NCI-H82 treated with DMSO at 0.1 percent for 48 hours (cell line): ENCODE data around the gene ANKRD50.

ENCODE experiments used
- DNase-seq: peaks from one replicate; lab custom pipeline; 2025; ENCODE audit not compliant: unreplicated experiment; lab: John Stamatoyannopoulos, UW

Gene ANKRD50

DNA sequence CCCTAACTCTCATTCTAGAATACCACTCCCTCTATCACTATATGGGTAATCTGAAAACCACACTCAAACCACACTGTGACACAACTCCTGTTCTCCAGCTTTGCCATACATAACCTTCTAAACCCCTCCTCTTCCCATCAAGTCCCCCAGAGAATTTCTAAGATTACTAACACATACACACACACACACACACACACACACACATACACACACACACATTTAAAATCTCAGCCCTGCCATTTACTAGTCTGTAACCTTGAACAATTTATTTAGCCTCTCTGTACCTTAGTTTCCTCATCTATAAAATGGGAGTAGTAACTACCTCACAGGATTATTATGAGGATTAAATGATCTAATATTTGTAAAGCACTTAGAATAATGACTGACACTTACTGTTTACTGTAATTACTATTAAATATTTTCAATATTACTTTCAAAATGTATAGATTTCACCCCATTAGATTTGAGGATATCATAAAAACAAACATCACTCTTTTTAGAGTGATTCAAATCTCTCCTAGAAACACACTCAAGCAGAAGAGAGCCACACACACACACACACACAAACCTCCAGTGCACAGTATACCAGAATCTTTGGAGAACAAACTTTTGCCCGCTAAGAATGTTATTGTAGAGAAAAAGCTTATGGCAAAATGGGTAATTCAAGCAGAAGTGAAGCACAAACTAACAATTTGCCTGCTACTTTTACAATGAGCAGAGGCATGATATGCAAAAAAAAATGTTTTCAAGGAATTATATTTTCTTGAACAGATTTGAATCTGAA lies 3.8 kb downstream of the ANKRD50 start:
- DNase-seq = no peak

DNA sequence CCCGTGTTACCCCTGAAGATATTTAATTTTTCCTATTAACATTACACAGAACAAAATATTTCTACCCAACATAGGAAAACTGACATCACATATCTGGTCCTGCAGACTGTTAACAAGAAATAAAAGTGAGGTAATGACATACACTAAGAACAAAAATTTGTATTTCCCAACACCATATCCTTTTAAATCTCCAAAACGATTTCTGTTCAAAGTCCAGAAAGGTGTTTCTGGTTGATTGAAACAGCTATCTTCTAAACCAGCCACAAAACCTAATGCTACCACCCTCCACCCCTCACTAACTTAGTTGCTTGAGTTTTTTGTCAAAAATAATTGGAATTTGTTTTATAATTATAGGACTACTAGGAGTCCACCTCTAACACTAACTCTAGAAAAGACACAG lies 7.1 kb downstream of the ANKRD50 start:
- DNase-seq = no peak

DNA sequence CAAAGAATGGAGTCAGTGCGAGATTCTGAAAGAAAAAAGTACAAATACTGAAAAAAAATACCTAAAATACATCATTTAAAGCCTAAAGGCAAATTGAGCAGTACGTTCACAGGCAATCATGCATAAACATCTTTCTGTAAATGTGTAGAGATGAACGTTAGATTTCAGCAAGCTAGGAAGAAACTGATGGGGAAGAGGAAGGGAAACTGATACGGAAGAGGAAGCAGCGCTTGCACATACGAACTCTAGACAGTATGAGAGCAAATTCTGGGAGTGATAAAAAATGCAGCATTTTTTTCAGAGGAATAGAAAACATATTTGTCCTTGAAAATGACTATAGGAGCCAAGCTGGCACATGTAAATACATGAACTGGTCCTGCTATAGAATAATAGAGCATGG lies 9.4 kb downstream of the ANKRD50 start:
- no peak for DNase-seq

DNA sequence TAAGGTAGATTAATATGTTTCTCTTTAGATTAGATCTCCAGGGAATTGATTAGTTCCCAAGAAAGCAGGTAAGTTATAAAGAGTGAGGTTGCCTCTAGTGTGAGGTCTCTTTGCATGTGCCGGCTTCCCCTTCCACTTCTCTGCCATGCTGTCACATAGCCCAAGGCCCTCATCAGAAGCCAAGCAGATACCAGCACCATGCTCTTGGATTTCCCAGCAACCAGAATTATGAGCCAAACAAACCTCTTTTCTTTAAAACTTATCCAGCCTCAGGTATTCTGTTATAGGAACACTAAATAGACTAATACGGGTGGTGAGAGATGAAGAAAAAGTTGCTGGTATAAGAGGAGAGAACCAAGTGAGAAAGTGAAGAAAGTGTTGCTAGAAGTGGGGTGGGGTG lies 15.1 kb downstream of the ANKRD50 start:
- DNase-seq = no peak

DNA sequence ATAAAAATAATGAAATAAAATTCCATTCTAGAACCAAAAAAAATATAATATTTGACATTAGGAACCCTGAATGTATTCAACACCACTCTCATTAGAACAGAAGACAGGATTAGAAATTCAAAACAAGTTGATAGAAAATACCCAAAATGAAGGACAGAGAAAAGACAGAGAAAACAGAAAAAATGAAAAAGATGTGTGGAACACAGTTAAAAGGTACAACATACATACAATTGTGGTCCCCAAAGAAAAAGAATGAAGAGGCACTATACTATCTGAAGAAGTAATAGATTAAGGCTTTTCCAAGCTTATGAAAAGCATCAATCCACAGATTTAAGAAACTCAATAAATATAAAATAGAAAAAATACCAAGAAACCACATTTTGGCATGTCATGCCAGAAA lies 16.4 kb downstream of the ANKRD50 start:
- DNase-seq = no peak

DNA sequence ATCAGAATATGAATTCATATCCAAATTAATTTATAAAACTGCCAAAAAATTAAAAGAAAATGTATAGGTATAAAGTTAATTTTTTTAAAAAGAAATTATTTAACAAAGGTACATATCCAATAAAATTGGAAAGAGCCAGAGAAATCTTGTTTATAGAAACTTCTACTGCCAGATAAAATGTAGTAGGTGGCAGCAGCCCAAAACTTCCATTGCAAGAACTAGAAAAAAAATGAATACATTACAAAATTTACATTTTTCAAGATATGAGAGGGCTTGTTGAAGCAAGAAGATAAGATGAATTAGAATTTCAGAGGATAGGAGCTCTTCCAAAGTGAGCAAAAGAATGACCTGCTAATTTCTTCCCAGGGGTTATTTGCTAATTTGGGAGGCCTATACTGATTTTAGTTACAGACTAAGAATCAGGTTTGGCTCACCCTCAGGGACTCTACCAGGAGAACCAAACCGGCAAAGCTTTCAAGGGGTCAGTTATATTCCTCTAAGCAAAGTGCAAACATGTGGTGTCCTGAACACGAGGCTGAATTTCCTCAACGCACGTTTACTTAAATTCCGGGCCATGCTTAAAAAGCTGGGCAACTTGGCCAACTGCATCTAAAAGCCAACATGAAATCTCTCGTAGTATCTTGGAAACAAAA lies 17.5 kb downstream of the ANKRD50 start:
- no peak for DNase-seq

DNA sequence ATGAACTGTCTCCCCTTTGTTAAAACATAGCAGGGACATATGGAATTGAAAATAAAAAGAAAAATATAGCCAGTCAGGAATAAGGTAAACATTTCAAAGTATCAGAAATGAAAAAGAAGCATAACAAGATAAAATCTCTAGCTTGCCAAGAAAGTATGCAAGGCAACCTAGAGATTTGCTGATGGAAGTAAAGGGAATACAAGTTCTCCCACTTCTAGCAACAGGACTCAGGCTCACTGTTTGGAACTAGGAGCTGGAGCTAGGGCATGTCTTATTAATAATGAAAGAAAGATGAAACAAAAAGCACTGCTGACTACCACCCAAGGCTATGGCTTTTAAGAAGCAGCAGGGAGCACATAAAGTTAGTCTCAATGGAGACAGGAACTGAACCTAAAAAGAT lies 18.2 kb downstream of the ANKRD50 start:
- DNase-seq = no peak

DNA sequence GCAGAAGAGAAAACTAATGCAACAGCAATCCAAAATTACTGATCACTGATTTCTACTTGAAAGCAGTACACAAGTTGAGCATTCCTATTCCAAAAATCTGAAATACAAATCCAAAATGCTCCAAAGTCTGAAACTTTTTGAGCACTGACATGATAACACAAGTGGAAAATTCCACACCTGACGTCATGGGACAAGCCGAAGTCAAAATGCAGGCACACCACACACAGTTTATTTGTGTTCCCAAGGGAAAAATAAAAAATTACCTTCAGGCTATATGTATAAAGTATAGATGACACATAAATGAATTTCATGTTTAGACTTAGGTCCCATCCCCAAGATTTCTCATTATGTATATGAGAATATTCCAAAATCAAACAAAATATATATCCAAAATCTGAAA lies 20.7 kb downstream of the ANKRD50 start:
- no peak for DNase-seq

DNA sequence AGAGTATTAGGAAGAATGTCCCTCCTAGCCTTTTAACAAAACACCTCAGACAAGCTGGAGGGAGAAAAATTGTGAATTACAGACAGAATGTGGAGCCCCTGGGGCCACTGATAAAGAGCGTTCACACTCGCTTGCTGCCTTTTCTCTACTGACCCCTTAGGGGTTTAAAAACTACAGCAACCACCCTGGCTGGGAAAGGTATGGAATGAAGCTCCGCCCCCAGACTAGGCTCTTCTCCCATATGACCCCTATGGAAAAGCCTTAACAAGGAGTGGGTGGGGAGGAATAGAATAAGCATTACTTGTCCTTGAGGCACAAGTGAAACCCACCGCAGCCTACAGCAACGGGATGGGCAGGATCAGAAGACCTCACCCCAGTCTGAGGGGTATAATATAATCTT lies 26.3 kb downstream of the ANKRD50 start:
- no peak for DNase-seq

DNA sequence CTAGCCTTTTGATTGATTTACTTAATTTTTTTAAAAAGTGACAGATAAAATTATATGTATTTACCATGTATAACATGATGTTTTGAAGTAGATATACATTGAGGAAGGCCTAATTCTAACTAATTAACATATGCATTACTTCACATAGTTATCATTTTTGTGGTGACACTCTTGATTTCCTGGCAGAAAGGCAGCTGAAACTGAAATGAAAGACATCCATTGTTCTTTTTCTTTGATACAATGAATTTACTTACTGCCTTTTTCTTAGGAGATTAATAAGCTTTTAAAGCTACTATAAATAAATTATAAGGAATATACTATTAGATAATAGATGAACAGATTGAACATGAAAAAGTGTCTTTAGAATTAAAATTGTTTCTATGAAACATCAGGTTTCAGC lies 26.7 kb downstream of the ANKRD50 start:
- DNase-seq = no peak

DNA sequence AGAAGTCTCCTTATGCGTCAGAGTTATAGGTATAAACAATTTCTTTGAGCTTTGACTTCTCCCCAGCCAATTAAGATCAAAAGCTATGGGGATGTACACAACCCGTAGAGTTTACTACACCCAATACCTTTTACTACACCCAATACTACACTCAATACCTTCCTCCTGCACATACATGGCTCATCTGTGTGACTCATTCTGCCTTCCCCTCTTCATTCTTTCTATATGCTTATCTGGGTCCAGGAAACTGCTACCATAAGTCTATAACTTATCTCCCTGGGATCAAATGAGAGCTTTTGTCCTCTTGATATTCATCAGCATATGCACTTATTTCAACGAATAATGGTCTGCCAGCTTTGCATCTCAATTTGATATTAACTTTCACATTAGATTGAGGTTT lies 28.2 kb downstream of the ANKRD50 start:
- DNase-seq = no peak

DNA sequence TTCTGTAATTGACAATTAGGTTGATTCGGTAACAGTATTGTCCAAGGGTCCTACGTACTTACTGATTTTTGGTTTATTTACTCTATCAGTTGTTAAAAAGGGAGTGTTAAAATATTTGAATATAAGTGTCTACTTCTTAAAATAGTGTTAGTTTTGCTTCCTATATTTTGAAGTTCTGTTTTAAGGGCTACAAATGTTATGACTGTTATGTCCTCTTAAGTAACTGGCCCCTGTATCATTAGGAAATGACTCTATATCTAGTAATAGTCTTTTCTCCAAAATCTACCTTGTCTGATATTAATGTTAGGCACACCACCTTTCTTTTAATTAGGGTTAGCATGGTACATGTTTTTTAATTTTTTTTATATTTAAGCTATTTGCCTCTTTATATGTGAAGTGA lies 30.1 kb downstream of the ANKRD50 start:
- DNase-seq = no peak

DNA sequence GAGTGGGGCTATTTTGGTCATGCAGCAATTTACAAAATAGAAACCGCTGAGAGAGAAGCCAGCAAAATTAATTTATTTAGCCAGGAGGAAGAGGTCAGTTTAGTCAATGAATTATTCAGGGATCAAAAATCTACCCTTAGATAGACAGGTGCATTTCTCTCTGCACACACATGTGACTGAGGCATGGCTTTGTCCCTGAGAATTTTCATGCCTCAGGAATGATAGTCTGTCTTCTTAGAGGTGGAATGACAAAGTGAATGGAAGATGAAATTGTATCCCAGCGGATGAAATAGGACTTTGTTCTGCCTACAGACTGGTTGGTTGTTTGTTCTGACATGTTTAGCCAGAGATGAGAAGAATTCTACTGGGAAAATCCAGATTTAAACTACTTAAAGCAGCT lies 46.0 kb downstream of the ANKRD50 start:
- DNase-seq = no peak

DNA sequence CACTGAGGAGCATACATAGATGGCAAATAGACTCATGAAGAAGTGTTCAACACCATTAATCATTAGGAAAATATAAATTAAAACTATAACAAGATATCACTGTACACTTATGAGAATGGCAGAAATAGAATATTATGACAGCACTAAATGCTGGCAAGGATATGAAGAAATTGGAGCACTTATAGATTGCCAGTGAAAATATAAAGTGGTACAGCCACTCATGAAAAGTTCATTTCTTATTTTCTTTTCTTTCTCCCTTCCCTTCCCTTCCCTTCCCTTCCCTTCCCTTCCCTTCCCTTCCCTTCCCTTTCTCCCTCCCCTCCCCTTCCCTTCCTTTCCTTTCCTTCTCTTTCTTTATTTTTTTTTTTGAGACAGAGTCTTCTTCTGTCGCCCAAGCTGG lies 53.7 kb downstream of the ANKRD50 start:
- no peak for DNase-seq

DNA sequence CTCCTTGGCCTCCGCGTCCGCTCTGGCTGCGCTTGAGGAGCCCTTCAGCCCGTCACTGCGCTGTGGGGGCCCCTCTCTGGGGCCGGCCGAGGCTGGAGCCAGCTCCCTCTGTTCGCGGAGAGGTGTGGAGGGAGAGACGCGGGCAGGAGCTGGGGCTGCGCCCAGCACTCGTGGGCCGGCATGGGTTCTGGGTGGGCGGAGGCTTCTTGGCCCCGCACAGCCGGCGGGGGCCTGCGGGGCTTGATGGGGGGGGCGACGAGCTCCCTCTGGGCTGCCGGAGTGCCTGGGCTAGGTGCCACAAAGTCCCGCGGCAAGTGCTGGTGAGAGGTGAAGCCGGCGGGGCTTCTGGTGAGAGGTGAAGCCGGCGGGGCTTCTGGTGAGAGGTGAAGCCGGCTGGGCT lies 61.9 kb downstream of the ANKRD50 start:
- no peak for DNase-seq

DNA sequence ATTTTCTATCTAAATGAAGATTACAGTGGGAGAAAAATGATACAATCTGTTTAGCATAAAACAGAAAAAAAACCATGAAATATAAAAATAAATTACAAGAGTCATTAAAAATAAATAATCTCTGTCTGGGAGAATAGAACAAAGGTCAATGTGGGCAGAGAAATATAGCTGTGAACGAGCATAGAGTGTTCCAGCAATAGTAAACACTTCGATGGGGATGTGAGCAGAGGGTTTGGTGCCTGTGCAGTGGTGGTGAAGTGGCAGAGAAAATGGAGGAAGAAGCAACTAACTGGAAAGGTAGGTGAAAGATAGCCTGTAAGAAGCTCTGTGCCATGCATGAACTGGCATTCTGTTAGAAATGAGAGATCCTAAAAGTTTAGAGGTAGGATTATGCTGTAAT lies 64.9 kb downstream of the ANKRD50 start:
- DNase-seq = no peak

DNA sequence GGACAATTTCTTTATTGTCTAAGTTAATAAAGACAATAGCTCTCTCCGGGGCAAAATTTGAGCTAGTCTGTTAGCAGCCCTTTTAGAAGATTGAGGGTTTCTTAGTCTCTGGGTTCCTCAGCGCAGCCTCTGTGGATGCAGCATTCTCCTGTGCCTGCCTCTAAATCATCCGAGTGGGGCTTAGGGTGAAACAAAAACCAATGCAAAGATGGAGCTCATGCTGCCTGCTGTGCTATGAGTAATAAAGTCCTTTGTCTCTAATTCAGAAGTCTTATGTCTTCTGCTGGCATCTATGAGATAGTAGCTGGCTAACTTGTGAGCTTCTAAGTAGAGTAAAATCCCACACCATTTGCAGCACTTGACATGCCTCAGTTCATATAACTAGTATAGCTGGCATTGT lies 67.9 kb downstream of the ANKRD50 start:
- no peak for DNase-seq

DNA sequence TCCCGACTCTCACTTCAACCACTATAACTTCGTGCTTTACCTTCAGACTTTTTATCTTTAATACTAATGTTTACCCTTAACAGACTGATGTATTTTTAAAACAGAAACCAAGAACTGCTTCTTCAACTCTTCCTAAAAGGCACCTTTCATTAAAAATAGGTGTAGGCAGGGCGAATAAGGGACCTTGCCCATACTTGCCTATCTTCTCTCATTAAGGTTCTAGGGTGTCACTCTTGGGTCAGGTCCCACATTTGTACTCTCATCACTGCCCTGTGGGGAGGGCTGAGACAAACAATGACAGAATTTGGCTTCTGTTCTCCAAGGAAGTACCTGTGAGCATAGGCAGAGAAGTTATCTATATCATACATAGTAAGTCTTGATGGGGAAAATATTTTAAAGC lies 69.7 kb downstream of the ANKRD50 start:
- DNase-seq = no peak

DNA sequence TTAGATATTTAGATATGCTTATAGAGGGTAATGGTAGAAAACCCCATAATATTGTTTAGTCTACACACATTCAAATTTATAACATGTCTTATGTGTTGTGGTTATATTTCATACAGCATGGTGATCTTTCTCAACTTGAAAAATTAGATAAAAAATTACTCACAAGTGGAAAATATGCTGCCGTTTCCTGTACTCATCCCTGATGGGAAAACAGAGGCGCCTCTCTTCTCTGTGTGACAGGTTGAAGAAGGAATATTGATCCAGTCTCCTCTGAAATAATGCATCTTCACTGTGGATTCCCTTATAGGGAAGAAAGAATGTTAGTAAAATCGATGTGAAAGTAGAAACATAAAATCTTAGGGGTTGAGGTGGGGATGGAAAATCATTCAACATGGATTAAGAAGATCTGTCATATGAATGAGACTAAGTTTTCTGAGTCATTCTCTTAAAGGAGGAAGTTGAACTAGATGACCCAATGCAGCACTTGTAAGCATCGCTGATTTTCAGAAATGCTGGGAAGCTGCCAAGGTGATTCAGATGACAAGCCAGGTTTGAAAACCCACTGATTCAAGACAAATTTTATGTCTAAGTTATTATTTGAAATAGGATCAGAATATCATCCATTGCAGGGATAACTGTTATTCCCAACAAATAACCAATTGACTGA lies 70.7 kb downstream of the ANKRD50 start:
- no peak for DNase-seq

DNA sequence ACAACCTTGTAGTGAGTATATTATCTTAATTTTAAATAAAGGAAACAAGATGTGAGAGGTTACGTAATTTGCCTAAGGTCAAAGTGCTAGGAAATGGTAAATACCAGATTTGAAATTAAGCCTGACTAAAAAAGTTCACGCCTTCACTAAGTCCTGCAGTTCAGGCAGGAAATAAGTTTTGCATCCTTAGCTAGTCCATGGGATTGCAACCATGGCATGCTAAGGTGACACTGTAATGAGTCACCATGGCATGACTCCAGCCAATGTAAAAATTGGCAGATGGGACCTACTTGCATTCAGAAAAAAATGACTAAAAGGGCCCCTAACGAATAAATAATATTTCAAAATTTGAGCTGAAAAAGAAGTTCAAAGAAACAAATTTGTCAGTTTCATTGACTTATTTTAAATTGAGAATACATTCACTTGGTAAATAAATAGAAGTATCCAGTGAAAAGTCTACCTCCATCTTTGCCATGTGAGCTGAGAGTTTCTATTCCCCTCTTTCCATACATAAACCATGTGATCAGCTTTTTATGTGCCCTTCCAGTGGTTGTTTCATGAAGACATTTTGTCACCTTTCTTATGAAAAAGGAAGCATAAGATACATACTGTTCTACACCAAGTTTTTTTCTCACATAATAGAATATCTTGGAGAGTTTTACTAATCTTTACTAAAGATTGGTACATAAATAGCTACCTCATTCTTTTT lies 72.4 kb downstream of the ANKRD50 start:
- DNase-seq = no peak

DNA sequence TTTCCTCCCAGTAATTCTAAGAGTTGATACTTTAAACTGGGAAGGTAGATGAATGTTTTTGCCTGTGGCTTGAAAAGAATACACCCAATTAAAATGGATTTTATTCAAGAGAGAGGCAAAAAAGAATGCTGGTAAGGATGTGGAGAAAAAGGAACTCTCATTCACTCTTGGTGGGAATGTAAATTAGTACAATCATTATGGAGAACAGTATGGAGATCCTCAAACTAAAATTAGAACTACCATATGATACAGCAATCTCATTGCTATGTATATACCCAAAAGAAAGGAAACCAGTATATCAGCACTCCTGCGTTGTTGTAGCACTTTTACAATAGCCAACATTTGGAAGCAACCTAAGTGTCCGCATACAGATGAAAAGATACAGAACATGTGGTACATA lies 75.2 kb downstream of the ANKRD50 start:
- DNase-seq = no peak

DNA sequence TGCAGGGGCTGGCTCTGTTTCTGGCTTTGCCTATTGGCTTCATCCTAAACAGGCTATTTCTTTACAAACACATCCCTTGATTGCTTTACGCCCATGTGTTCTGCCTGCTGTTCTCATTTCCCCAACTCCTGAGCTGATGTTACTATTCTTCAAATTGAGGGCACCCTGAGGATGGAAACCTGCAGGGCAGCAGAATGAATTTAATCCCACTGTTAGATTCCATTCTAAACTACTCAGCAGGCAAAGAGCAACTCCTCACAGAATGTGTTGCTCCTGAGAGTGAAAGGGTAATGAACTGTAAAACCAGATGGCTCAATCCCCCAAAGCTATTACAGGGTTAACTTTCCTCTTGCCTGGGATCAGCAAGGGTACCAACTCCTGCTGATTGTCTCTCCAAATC lies 75.7 kb downstream of the ANKRD50 start:
- DNase-seq = no peak
